Type B pancreatic cell (in vitro differentiated cells): ENCODE results near the gene PAPPA. TPM values are rescaled to one million over a fixed set of nuclear protein-coding genes. Genes with fewer than 3 reads are reported as not detected.
A peak's percentile ranks its signal among the peaks of the same experiment; 100 is the strongest.

Experiments
- DNase-seq: peaks from one replicate; pipeline ENCODE4 v3.0.0; 2021; ENCODE audit warnings: mixed read lengths; ENCODE audit not compliant: unreplicated experiment; ENCODE audit errors: extremely low spot score
- H3K27ac Mint-ChIP-seq: 2 replicates; pipeline ENCODE4 v1.8.0; 2021; ENCODE audit warnings: mild to moderate bottlenecking, mixed read lengths
- H3K27me3 Mint-ChIP-seq: 2 replicates; pipeline ENCODE4 v1.8.0; 2021; ENCODE audit warnings: mixed read lengths
- H3K36me3 Mint-ChIP-seq: 2 replicates; pipeline ENCODE4 v1.8.0; 2021; ENCODE audit warnings: mixed read lengths
- H3K4me1 Mint-ChIP-seq: one replicate; pipeline ENCODE4 v1.8.0; 2021; ENCODE audit warnings: mixed read lengths; ENCODE audit not compliant: unreplicated experiment
- H3K4me3 Mint-ChIP-seq: 2 replicates; pipeline ENCODE4 v1.8.0; 2021; ENCODE audit warnings: mild to moderate bottlenecking, mixed read lengths
- H3K9me3 Mint-ChIP-seq: 2 replicates; pipeline ENCODE4 v1.8.0; 2021; ENCODE audit warnings: mixed read lengths
- total RNA-seq: library from RNA; stranded (reverse); gene quantifications from 2 replicates; pipeline ENCODE4 v1.2.1, GENCODE V29; 2021; ENCODE audit warnings: low replicate concordance
- TF ChIP-seq, protein P1 (sequence below): fragments of 200-600 bp; sonication (generic); conservative IDR thresholded peaks from 2 replicates; pipeline ENCODE4 v1.5.0; 2021; ENCODE audit warnings: antibody characterized with exemption, mild to moderate bottlenecking

PAPPA gene
- total RNA-seq, 1 donor from 2014 or later = 11.0 TPM

- peaks cover 21% of the 10 kb centered on the region for H3K4me1 Mint-ChIP-seq
- no peaks in the 10 kb centered on the region for H3K9me3 Mint-ChIP-seq
- DNase-seq = no peak
- H3K4me3 Mint-ChIP-seq = no peak overlapping the region
- no peaks in the 10 kb centered on the region for H3K27me3 Mint-ChIP-seq
- peaks cover 7% of the 10 kb centered on the region for H3K36me3 Mint-ChIP-seq
- H3K27ac Mint-ChIP-seq = no peak overlapping the region
- TF ChIP-seq, protein P1, sequence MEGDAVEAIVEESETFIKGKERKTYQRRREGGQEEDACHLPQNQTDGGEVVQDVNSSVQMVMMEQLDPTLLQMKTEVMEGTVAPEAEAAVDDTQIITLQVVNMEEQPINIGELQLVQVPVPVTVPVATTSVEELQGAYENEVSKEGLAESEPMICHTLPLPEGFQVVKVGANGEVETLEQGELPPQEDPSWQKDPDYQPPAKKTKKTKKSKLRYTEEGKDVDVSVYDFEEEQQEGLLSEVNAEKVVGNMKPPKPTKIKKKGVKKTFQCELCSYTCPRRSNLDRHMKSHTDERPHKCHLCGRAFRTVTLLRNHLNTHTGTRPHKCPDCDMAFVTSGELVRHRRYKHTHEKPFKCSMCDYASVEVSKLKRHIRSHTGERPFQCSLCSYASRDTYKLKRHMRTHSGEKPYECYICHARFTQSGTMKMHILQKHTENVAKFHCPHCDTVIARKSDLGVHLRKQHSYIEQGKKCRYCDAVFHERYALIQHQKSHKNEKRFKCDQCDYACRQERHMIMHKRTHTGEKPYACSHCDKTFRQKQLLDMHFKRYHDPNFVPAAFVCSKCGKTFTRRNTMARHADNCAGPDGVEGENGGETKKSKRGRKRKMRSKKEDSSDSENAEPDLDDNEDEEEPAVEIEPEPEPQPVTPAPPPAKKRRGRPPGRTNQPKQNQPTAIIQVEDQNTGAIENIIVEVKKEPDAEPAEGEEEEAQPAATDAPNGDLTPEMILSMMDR = no peak
Observed at GRCh38 chr9:116360989-116361388, 207.4 kb downstream of the PAPPA start.

DNA sequence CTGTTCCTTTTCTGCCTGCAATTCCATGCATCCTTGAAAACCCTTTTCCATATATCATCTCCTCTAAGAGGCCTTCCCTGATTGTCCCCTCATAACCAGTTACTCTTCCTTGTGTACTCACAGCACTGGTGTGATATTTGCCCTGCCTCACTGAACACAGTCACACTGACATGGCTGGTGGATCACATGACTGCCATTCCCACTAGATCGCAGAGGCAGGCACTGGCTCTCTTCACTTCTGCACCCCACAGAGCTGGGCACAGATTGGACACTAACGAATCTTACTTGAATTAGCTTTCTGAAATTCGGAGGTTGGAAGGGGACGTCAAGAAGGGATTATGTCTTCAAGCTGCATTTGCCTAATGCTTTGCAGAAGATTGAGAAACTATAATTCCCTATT is 208.0 kb downstream of the PAPPA start:
- H3K9me3 Mint-ChIP-seq = no peaks in the 10 kb centered on the region
- no peak overlapping the region for H3K4me3 Mint-ChIP-seq
- no peak for DNase-seq
- peaks cover 21% of the 10 kb centered on the region for H3K4me1 Mint-ChIP-seq
- no peak overlapping the region for H3K27ac Mint-ChIP-seq
- H3K36me3 Mint-ChIP-seq = peaks cover 7% of the 10 kb centered on the region
- H3K27me3 Mint-ChIP-seq = no peaks in the 10 kb centered on the region
- TF ChIP-seq, protein P1 = no peak

DNA sequence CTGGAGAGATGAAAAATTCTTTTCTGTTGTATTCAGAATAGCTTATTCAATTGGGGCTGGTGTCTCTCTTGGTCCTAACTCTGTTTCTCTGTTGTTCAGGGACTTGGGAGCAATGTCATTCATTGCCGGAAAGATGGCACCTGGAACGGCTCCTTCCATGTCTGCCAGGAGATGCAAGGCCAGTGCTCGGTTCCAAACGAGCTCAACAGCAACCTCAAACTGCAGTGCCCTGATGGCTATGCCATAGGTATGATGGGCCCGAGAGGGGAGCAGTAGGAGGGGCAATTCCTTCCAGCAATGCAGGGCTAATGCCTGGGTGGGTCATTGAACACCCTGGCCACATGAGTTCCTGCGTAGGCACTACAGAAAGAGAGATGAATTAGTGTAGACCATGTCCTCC is 208.9 kb downstream of the PAPPA start:
- no peak for DNase-seq
- peaks cover 7% of the 10 kb centered on the region for H3K36me3 Mint-ChIP-seq
- no peaks in the 10 kb centered on the region for H3K27me3 Mint-ChIP-seq
- no peak overlapping the region for H3K27ac Mint-ChIP-seq
- H3K4me1 Mint-ChIP-seq = peaks cover 21% of the 10 kb centered on the region
- TF ChIP-seq, protein P1 = no peak
- no peak overlapping the region for H3K4me3 Mint-ChIP-seq
- no peaks in the 10 kb centered on the region for H3K9me3 Mint-ChIP-seq

- Mint-ChIP-seq H3K27me3 (no peaks in the 10 kb centered on the region), H3K36me3 (peaks cover 7% of the 10 kb centered on the region), H3K4me1 (peaks cover 25% of the 10 kb centered on the region), H3K9me3 (no peaks in the 10 kb centered on the region), H3K4me3 (no peak overlapping the region), H3K27ac (no peak overlapping the region)
- no peak for DNase-seq
- TF ChIP-seq, protein P1 = no peak
Observed at GRCh38 chr9:116365056-116365471, 211.5 kb downstream of the PAPPA start.

- Mint-ChIP-seq H3K4me1 (peaks cover 26% of the 10 kb centered on the region), H3K27ac (no peak overlapping the region), H3K36me3 (peaks cover 4% of the 10 kb centered on the region), H3K9me3 (no peaks in the 10 kb centered on the region), H3K4me3 (no peak overlapping the region), H3K27me3 (no peaks in the 10 kb centered on the region)
- DNase-seq = no peak
- TF ChIP-seq, protein P1 = no peak
Observed at GRCh38 chr9:116366241-116366640, 212.7 kb downstream of the PAPPA start.

DNA sequence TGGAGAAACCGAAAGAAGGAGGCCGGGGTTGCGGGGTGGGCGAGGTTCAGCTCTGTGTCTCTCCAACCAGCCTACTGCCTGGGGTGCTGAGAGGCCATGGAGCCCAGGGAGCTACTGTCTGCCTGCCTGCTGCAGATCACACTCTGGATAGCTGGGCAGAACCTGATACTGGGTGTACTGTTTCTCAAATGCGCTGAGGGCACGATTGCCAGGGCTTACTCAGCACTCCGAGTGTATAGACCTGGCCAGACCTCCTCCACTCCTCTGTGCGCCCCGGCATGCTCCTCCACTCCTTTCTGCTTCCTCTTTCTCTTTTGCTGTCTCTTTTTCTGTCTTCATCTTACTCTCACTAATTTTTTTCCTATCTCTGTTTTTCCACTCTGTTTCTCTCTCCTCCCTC is 215.1 kb downstream of the PAPPA start:
- TF ChIP-seq, protein P1 = no peak
- Mint-ChIP-seq H3K4me1 (peaks cover 20% of the 10 kb centered on the region), H3K4me3 (no peak overlapping the region), H3K27ac (peak overlapping the region; percentile 4), H3K27me3 (no peaks in the 10 kb centered on the region), H3K9me3 (no peaks in the 10 kb centered on the region), H3K36me3 (peaks cover 4% of the 10 kb centered on the region)
- no peak for DNase-seq
